ENCODE results near the gene MYOG. TPM values are rescaled to one million over a fixed set of nuclear protein-coding genes. Genes with fewer than 3 reads are reported as not detected.

The MYOG gene
- total RNA-seq, 1 donor from 2014 or later, result not detected

- no peak for TF ChIP-seq CTCF (IDR thresholded peaks at IDR 0.05; ENCODE audit: insufficient read depth, low read length, severe bottlenecking)
- DNase-seq (ENCODE audit: low read depth), result no peak
- Histone ChIP-seq H3K36me3 (ENCODE audit: control insufficient read depth, insufficient read depth, low read length) (peaks cover 2% of the 10 kb centered on the region), H3K27me3 (ENCODE audit: control insufficient read depth, insufficient read depth, low read length) (no peaks in the 10 kb centered on the region), H3K4me3 (ENCODE audit: low read depth, low read length) (no peak overlapping the region)
- FAIRE-seq, result peak; percentile 50
Observed at GRCh38 chr1:203065986-203066385, 19.8 kb downstream of the MYOG start.

- Histone ChIP-seq H3K4me3 (ENCODE audit: low read depth, low read length) (no peak overlapping the region), H3K27me3 (ENCODE audit: control insufficient read depth, insufficient read depth, low read length) (no peaks in the 10 kb centered on the region), H3K36me3 (ENCODE audit: control insufficient read depth, insufficient read depth, low read length) (peaks cover 2% of the 10 kb centered on the region)
- DNase-seq (ENCODE audit: low read depth), result no peak
- no peak for TF ChIP-seq CTCF (IDR thresholded peaks at IDR 0.05; ENCODE audit: insufficient read depth, low read length, severe bottlenecking)
- FAIRE-seq, result no peak
Observed at GRCh38 chr1:203065191-203065590, 20.6 kb downstream of the MYOG start.

- no peak for FAIRE-seq
- no peak overlapping the region for H3K4me3 ChIP-seq (ENCODE audit: low read depth, low read length)
- no peak for TF ChIP-seq CTCF (IDR thresholded peaks at IDR 0.05; ENCODE audit: insufficient read depth, low read length, severe bottlenecking)
- DNase-seq (ENCODE audit: low read depth), result no peak
- H3K27me3 ChIP-seq (ENCODE audit: control insufficient read depth, insufficient read depth, low read length), result no peaks in the 10 kb centered on the region
- H3K36me3 ChIP-seq (ENCODE audit: control insufficient read depth, insufficient read depth, low read length), result peaks cover 2% of the 10 kb centered on the region
Observed at GRCh38 chr1:203063287-203063686, 22.5 kb downstream of the MYOG start.

- no peak for DNase-seq (ENCODE audit: low read depth)
- Histone ChIP-seq H3K36me3 (ENCODE audit: control insufficient read depth, insufficient read depth, low read length) (peaks cover 9% of the 10 kb centered on the region), H3K4me3 (ENCODE audit: low read depth, low read length) (no peak overlapping the region), H3K27me3 (ENCODE audit: control insufficient read depth, insufficient read depth, low read length) (no peaks in the 10 kb centered on the region)
- no peak for TF ChIP-seq CTCF (IDR thresholded peaks at IDR 0.05; ENCODE audit: insufficient read depth, low read length, severe bottlenecking)
- FAIRE-seq, result no peak
Observed at GRCh38 chr1:203060115-203060514, 25.7 kb downstream of the MYOG start.

GRCh38 chr1:203059485-203059884 is 26.3 kb downstream of the MYOG start:
- FAIRE-seq, result no peak
- Histone ChIP-seq H3K36me3 (ENCODE audit: control insufficient read depth, insufficient read depth, low read length) (peaks cover 10% of the 10 kb centered on the region), H3K4me3 (ENCODE audit: low read depth, low read length) (no peak overlapping the region), H3K27me3 (ENCODE audit: control insufficient read depth, insufficient read depth, low read length) (no peaks in the 10 kb centered on the region)
- TF ChIP-seq CTCF (IDR thresholded peaks at IDR 0.05; ENCODE audit: insufficient read depth, low read length, severe bottlenecking), result no peak
- no peak for DNase-seq (ENCODE audit: low read depth)

- H3K36me3 ChIP-seq (ENCODE audit: control insufficient read depth, insufficient read depth, low read length), result peaks cover 9% of the 10 kb centered on the region
- FAIRE-seq (no peak), DNase-seq (ENCODE audit: low read depth) (no peak)
- H3K27me3 ChIP-seq (ENCODE audit: control insufficient read depth, insufficient read depth, low read length), result no peaks in the 10 kb centered on the region
- no peak overlapping the region for H3K4me3 ChIP-seq (ENCODE audit: low read depth, low read length)
- no peak for TF ChIP-seq CTCF (IDR thresholded peaks at IDR 0.05; ENCODE audit: insufficient read depth, low read length, severe bottlenecking)
Observed at GRCh38 chr1:203058676-203058935, 27.2 kb downstream of the MYOG start.
